Daoy (cell line): Measurements from ENCODE around the gene EXOSC9. TPM values are rescaled to one million over a fixed set of nuclear protein-coding genes. Genes with fewer than 3 reads are reported as not detected.

ENCODE experiments used
- DNase-seq: peaks from one replicate; pipeline ENCODE4 v3.0.0-alpha.2; 2015; ENCODE audit warnings: low read depth
- total RNA-seq: library from RNA; depleted of rRNA; stranded (reverse); fragments of >200 nt; shearing (Covaris generic); gene quantifications from 2 replicates; pipeline ENCODE4 v1.2.3, GENCODE V29; 2014; rRNA removed

Gene EXOSC9
- total RNA-seq, 1 experiment from 2014 or later: 73.5 TPM

- no peak for DNase-seq
Observed at GRCh38 chr4:121824171-121824527, 23.0 kb downstream of the EXOSC9 start.

- no peak for DNase-seq
Observed at GRCh38 chr4:121824950-121825349, 23.8 kb downstream of the EXOSC9 start.

- peak; percentile 7 for DNase-seq
Observed at GRCh38 chr4:121827853-121828252, 26.7 kb downstream of the EXOSC9 start.

- no peak for DNase-seq
Observed at GRCh38 chr4:121829511-121829910, 28.4 kb downstream of the EXOSC9 start.

- no peak for DNase-seq
Observed at GRCh38 chr4:121838136-121838535, 37.0 kb downstream of the EXOSC9 start.

GRCh38 chr4:121842862-121843261 is 41.7 kb downstream of the EXOSC9 start:
- DNase-seq: no peak

- no peak for DNase-seq
Observed at GRCh38 chr4:121846662-121847061, 45.5 kb downstream of the EXOSC9 start.

- no peak for DNase-seq
Observed at GRCh38 chr4:121851354-121851753, 50.2 kb downstream of the EXOSC9 start.

GRCh38 chr4:121860121-121860520 is 59.0 kb downstream of the EXOSC9 start:
- no peak for DNase-seq

GRCh38 chr4:121861426-121861825 is 60.3 kb downstream of the EXOSC9 start:
- DNase-seq: no peak

- DNase-seq: no peak
Observed at GRCh38 chr4:121863799-121864198, 62.7 kb downstream of the EXOSC9 start.

Other genes starting within 250 kb of the EXOSC9 start
- 177 and 189 TPM in 2 replicates for gene ANXA5, start 104.3 kb upstream of the EXOSC9 start, total RNA-seq
- 0.29 TPM in 1 of 2 replicates, not detected in the other for gene SMIM43, start 36.2 kb upstream of the EXOSC9 start, total RNA-seq
- gene CCNA2, start 22.6 kb downstream of the EXOSC9 start, total RNA-seq: 124 and 154 TPM in 2 replicates
- 12.7 and 24.1 TPM in 2 replicates for gene BBS7, start 69.2 kb downstream of the EXOSC9 start, total RNA-seq
- 1.1 and 1.3 TPM in 2 replicates for gene TRPC3, start 150.7 kb downstream of the EXOSC9 start, total RNA-seq